SHP77 (cell line): Measurements from ENCODE around the gene PRICKLE2.

Source experiments
- DNase-seq, 2 experiments: peaks; one replicate each; lab custom pipeline; 2025; lab: John Stamatoyannopoulos, UW

PRICKLE2 gene

DNA sequence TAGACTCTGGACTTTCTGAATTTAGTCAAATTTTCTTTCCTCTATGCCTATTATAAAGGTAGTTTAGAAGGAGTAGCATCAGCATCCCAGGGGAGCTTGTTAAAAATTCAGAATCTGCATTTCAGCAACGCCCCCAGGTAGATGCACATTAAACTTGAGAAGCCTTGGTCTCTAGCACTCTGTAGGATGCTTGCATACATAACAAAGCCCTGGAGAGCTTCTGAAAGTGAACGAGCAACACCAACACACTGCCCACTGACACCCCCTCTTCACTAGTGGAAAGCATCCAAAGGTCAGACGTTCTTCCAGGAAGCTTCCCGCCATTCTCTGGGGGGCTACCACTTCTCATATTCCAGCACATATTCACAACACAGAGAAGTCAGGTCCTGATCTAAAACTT, 6.5 kb downstream of the PRICKLE2 start:
- no peak for DNase-seq

DNA sequence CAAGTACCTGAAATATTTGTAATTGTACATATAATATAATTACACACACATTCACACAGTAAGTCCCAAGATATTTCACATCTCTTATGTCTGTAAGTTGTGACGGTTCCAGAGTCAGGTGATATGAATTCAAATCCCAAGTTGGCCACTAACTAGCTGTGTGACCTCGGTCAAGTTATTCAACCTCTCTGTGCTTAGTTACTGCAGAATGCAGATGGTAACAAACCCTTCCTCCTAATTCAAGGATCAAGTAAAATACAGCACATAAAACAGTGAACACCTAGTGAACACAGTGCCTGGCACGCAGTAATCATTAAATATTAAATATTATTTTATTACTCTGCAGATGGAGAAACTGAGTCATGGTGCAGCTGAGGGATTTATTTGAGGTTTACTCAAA, 6.9 kb downstream of the PRICKLE2 start:
- no peak for DNase-seq

DNA sequence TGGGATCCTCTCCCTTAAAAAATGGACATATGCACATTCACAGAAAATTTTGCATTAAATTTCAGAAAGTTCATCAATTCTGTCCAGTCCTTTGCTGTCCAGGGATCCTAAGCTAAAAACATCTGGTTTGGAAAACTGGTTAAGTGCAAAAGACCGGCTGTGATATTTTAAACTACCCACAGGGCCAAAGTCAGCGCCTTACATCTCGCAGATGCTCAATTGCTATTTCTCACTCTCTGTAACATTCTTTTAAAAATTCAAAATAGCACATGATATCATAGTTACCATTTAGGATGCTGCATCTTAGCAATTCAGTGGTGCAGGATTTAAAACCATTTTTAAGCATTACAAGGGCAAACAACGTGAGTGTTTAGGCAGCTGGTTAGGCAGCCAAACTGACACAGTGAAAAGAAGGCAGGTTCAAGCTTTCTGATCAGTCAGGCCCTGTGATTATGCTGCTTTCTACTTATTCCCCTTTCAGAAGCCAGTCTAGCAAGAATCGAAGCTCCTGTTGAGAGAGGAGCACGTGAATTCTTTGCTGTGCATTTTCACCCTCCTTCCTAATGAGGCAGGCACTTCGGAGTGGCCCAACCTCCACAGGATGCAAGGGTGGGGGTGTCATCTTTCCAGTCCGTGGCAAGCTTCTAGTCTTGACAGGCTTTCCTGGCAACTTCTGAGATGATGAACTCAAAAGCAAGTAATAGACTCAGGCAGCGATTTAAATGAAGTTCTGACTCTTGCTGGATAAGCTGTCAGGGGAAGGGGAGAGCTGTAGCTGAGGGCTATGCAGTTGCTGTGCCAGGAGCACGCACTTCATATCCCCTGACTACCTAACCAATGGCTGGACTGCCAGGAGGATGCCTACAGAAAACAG, 8.8 kb downstream of the PRICKLE2 start:
- peak; percentile 20 to 37 for DNase-seq

DNA sequence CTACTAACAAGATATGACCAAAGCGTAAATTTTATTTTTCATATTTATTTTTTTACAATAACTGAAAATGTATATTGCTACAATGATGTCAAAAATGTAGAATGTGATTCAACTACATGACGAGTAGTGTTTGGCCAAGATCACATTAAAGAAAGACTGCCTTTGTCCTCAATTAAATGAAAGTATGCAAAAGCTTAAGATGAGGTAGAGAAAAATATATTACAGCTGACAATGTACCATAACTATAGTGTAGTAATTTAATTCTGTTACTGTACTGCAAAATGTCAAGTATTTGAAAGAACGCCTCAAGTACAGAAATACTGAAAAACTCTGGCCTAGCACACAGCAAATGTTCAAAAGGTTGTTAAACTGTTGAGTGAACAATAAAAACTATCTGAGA, 9.7 kb downstream of the PRICKLE2 start:
- no peak for DNase-seq

DNA sequence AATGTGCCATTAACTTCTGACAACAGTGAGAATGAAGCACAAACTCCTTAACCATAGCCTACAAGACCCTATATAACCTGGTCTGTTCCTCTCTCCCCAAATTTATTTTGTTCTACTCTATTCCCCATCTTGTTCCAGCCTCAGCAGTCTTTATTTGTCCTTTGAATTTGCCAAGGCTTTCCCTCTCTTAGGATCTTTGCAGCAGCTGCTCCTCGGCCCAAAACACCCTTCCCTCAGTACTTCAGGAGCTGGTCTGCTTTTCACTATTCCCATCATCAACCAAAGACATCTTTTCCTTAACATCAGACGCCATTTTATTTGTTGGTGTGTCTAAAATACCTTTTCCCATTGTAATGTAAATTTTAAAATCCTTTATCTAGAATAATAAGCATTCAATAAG, 10.2 kb downstream of the PRICKLE2 start:
- no peak for DNase-seq

DNA sequence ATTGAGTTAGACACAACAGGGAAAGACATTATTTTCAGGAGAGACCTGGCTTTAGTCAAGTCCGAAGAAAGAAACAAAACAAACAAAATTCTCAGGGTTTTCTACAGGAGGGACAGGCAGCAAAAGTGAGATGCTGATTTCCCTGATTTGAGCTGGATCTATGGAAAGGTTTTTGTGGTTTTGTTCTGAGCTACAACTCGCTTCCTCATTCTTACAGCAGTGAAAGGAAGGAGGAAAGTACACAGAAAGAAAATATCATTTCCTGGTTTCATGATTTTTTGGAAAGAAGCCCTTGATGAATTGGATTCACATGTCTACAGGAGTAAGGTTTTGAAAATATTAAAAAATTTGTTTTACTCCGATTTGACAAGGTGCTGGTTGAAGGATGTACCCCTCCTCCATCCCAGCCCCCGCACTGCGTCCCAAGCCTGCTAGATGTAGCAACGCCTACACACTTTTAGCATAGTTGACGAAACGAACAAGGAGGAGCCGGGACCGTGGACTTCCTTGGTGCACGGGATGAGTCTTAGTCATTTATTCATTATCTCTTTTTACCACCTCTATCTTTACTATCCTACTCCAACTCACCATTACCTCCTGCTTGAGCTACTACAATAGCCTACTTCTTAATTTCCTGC, 10.8 kb downstream of the PRICKLE2 start:
- DNase-seq, result no peak

DNA sequence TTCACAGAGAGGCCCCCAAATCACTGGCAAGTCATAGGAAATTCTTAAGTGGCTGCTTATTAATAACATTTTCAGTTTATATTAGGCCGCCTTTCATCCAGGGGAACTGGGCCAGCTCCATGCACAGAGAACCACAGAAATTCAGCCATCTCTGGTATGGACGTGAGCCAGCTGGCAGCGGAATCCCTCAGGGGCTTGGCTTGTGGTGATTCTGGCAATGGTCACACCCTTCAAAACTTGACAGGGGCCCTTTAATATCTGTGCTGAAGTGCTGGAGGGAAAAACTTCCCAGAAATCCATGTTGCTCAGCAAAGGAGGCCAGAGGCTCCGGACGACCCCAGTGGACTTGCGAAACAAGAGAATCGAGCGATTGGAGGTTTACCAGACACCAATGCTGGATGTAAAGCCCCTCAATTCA, 11.3 kb downstream of the PRICKLE2 start:
- DNase-seq, result no peak

DNA sequence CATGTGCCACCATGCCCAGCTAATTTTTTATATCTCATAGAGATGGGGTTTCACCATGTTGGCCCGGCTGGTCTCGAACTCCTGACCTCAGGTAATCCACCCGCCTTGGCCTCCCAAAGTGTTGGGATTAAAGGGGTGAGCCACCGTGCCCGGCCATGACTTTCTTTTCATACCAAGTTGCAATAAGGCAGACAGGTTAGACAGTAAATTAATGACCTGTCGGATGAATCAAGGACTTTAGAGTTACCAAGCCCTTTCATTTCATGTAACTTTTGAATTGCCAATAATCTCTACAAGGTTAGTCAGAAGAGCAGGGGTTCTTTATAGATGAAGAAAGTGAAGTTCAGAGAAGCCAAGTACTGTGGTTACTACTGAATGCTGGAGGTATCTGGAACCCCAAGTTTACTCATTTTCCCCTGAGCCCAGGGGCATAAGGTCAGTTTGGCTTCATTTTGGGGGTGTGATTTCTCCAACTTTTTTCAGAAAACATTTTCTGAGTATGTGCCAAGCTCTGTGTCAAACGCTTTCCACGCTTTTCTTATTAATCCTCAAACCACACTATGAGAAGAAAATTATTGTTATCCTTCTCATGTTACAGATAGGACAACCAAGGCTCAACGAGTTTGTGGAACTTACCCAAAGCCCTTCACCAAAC, 11.9 kb downstream of the PRICKLE2 start:
- no peak for DNase-seq

DNA sequence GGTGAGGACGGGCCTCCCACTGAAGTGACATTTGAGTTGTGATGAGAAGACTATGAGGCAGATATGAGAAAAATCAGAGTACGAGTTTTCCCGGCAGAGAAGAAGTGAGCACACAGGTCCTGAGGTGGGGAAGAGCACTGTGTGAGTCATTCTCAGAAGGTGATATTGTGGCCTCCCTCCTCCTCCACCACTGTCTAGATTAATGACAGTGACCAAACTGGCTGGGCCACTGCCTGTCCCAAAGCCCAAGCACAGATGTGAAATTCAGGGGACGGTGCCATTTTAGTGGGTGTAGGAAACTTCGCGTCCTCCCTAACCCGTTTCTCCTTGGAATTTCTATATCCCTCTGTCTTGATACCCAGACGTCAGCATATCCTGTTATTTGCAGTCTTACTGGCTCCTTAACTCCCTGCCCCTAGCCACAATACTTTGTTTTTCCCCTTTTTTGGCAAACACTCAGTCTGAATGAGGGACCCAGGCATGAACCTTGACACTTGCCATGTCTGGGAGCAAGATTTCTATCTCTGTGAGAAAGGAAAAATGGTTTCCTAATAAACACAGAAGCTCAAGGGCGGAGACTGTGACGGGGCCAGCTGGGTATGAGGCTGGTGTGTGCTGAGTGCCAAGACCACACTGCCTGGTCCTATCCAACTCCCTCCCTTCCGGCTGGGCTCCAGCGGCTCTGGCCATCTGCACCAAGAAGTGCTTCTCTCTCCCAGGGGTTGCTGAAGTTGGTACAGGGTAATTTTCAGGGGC, 15.2 kb downstream of the PRICKLE2 start:
- no peak for DNase-seq

DNA sequence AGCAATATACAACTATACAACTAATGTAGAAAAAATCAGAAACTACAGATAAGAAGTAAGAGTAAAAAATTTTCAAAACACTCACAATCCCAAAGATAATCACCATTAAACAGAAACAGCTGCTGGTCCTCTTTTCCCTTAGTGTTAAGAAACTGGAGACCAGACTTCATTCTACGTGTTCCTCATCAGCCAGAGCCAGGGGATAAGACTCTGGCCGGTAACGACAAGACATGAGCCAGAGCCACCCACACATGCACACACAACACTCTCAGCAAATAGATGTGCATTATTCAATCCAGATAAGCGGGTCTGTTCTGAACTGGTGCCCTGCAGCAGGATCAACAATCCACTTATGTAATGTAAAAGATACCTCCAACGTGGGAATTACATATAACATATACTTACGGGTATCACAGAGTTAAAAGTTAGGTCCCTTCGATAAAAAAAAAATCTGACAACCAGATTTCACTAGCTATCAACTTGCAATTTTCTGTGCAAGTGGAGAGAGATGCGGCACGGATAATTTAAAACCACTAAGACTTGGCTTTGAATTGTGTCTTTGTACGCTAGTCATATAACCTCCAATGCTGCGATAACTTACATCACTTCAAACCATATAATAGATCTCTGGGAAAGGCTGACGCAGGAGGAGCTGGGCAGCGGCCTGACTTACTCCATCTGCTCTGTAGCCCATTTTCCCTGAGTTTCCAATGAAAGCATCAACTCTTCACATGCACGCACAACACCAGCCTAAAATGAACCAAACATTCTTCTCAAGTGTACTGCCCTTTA, 17.8 kb downstream of the PRICKLE2 start:
- no peak for DNase-seq

DNA sequence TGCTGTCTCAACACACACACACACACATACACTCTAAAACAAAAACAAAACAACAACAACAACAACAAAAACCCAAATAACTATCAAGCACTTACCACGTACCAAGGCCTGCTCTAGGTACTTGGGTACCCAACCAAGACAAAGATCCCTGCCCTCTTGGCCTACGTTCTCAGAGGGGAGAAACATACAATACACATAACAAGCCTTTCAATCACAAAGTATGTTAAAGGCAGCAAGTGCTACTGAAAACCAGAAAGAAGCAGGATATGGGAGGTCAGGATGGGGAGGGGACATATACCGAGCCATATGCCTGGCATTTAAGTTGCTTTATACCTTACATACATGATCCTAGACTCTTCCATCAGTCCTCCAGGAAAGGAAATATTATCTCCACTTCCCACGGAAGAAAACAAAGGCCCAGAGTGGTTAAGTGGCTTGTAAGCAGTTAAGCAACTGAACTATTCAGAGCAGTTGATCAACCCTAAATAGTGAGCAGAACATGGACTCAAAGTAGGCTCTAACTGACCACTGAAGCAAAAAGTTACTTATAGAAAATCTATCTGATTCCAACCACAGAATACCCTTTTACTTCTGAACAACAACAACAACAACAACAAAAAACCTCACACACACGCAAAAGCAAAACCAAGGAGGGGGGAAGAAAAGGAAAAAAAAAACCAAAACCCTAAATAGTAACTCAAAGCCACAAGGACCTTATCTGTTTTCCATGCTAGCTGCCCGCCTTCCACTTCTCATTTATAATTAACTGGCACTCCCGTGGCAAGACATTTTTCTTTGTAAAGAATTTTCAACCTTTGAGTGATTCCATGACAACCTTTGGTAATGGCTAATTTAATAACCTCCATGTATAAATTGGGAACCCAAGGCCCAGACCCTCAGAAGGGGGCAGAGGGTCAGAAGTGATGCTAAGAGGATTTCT, 21.0 kb downstream of the PRICKLE2 start:
- no peak for DNase-seq

DNA sequence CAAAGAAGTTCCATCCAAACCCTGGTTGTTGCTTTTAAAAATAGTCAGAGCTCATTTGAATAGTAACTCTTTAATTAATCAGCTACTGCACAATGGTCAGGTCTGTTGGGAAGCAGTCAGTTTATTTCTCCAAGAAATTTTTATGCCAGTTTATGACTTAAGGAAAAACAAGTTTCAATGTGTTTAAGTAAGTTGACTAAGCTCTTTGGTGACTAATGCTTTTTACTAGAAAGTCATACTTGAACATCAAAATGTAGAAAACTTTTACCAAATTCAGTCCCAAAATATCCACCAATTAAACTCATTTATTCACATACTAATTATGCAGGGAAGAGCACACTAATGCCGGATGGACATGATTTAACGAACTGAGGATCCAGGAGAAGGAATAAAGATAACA, 22.1 kb downstream of the PRICKLE2 start:
- no peak for DNase-seq

DNA sequence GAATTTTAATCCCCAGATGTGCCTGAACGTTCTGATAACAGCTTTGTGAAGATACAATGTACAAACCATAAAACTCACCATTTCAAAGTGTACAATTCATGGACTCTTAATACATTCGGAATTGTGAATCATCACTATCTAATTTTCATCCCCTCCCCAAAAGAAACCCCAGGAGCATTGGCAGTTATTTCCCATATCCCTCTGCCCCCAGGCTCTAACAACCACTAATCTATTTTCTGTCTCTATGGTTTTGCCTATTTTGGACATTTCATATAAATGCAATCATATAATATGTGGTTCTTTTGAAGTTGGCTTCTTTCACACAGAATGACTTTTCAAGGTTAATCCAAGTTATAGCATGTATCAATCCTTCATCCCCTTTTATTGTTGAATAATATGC, 25.3 kb downstream of the PRICKLE2 start:
- no peak for DNase-seq

DNA sequence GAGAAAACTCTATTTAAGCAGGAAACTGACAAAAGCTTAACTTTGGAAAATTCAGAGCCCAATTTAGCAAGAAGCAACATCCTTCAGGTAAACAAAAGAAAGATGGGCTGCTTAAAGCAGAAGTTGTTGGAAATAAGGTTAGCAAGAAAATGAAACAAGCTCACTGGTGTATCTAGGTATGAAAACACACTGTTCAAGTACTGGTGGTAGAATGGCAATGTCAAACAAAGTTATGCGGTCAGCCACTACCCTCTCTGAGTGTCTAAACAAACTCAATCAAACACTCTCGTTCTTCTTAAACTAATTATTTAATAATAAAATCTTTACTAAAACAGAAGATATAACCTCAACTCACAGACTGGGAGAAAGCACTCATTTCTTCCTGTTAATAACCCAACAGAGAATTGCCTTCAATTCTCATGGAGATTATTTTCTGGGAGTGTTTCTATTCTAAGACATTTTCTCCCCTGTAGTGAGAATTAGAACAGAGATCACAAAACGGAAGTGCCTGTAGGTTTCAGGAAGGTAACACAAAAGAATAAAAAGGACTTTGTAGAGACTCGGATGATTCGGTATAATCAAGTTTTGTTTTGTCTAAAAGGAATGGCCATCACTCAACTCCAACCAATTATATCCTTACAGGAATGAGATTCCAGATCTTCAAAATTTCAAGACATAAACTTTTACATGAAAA, 28.9 kb downstream of the PRICKLE2 start:
- DNase-seq, result no peak

DNA sequence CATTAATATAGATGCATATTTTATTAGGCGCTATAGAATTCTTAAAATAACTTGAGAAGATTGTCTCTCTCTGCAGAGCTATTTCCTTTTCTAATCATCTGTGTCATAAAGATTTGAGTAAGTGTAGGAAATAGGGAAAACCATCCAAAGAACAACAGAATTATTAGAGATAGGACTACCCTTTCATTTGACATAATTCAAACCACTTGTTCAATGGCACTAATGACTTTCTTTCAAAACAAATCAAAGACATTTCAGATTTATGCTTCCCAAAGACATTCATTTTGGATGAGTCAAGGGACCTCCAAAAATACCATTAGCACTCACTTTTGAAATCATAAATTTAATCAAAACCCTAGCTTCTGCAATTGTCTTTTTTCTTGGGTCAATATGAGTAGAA, 29.5 kb downstream of the PRICKLE2 start:
- no peak for DNase-seq

DNA sequence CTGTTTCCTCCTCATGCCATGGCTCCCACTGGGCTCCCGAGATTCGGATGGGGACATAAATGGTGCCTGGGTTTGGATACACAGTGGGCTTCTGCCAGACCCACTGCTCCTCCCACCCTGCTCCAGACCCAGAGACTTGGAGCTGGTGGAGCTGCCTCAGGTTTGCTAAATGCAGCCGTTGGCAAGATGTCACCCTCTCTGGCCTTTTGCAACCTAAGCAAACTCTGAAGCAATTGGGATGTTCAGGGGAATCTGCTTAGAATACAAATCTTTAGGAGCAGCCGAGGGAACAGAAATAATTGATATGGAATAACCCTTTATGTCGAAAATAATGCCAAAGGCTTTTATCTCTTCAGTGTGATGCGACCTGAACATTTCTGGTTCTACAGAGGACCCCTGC, 33.4 kb downstream of the PRICKLE2 start:
- DNase-seq, result no peak

DNA sequence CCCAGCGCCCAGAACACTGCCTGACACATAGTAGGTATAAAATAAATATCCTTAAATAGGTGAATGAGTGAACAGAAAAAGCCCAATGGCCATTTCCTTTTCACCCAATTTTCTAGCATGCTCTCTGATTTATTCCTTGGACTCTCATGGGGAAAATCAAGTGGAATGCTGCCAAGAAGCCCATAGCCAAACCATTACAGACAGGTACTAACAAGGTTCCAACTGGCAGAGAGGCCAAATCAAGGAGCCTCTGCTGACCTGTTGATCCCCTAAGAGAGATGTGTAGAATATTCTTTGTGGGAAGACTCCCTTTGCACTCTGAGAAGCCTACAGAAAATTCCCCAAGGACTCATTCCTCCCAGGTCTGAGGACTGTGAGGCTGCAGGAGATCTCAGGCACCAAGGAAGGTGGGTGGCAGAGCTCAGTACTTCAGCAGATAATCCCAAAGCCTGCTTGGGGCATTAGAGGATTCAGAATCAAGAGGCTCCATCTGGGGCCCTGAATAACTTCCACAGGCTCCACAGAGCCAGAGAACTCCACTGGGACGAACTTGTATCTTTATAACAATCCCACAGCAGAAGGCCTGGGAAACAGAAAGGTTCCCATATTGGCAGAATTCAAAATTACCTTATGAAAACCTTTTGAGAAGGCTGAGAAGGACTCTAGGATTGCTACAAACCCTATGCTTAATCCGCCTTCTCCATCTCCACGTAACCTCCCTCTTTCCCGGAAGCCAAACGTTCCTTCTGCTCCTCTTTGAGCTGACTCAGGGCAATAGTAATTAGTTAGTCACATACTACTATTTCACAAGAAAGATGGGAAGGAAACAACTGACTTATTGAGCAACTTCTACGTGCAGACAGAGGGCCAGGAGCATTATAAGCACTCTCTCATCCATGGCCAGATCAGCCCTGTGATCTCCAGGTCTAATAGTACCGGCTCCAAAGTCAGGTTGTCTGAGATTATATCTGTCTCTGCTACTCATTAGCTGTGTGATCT, 34.5 kb downstream of the PRICKLE2 start:
- no peak for DNase-seq

DNA sequence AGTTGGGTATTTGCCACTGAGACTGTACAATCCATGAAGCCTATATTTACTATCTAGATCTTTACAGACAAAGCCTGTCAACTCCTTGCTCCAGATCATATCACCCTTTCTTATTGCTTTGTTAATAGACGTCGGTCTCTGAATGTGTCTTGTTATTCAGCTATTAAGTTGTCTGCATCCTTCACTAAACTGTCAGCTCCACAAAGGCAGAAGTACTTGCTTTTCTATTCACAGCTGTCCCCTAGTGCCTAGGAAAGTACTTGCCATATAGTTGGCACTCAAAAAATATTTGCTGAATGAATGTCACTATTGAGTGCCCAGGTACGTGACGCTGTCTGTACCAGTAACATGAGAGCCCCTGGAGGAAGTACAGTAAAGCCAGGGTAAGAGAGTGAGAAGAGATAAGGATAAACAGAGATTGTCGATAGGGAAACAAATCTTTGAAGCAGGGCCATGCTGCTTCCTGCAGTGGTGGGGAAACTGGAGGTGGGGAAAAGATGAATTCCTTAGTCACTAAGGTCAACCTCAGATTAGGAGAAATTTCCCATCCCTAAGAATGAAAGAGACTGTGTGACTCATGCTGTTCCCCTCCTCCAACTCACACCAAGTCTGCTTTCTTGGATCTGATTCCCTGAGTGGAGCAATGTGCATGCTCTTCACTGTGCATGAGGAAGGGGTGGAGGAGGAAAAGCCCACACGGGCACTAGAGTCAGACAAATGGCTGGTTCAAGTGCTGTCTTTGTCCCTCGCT, 36.3 kb downstream of the PRICKLE2 start:
- peak in 1 of 2 experiments; percentile 21 for DNase-seq
